ENCODE results near the gene VEGFA. TPM values are rescaled to one million over a fixed set of nuclear protein-coding genes. Genes with fewer than 3 reads are reported as not detected.

VEGFA gene
- total and polyA plus RNA-seq, 2 experiments from 2014 or later, result 199 to 626 TPM

GRCh38 chr6:43724914-43725642, 44.9 kb upstream of the VEGFA start:
- DNase-seq (ENCODE audit: low read depth in 1 of 2, low spot score in 1 of 2), result peak in 1 of 2 donors; percentile 99
- H3K36me3 ChIP-seq, result no peaks in the 10 kb centered on the region
- no peak overlapping the region for H3K4me3 ChIP-seq
- no peak overlapping the region for H3K27ac ChIP-seq
- no peak for TF ChIP-seq CTCF (IDR thresholded peaks at IDR 0.05; ENCODE audit: low read depth, low read length)
- H3K4me1 ChIP-seq (ENCODE audit: low read depth), result peaks cover 2% of the 10 kb centered on the region
- no peaks in the 10 kb centered on the region for H3K27me3 ChIP-seq
- no peaks in the 10 kb centered on the region for H3K9me3 ChIP-seq (ENCODE audit: low read depth)

GRCh38 chr6:43725643-43726580, 44.1 kb upstream of the VEGFA start:
- H3K9me3 ChIP-seq (ENCODE audit: low read depth), result no peaks in the 10 kb centered on the region
- no peak overlapping the region for H3K27ac ChIP-seq
- TF ChIP-seq CTCF (IDR thresholded peaks at IDR 0.05; ENCODE audit: low read depth, low read length), result no peak
- no peak overlapping the region for H3K4me3 ChIP-seq
- H3K27me3 ChIP-seq, result no peaks in the 10 kb centered on the region
- H3K4me1 ChIP-seq (ENCODE audit: low read depth), result peaks cover 2% of the 10 kb centered on the region
- H3K36me3 ChIP-seq, result no peaks in the 10 kb centered on the region
- DNase-seq (ENCODE audit: low read depth in 1 of 2, low spot score in 1 of 2), result no peak

GRCh38 chr6:43727634-43728033, 42.4 kb upstream of the VEGFA start:
- no peak for TF ChIP-seq CTCF (IDR thresholded peaks at IDR 0.05; ENCODE audit: low read depth, low read length)
- no peaks in the 10 kb centered on the region for H3K27me3 ChIP-seq
- H3K27ac ChIP-seq, result no peak overlapping the region
- no peak for DNase-seq (ENCODE audit: low read depth in 1 of 2, low spot score in 1 of 2)
- peaks cover 2% of the 10 kb centered on the region for H3K4me1 ChIP-seq (ENCODE audit: low read depth)
- H3K9me3 ChIP-seq (ENCODE audit: low read depth), result no peaks in the 10 kb centered on the region
- no peaks in the 10 kb centered on the region for H3K36me3 ChIP-seq
- no peak overlapping the region for H3K4me3 ChIP-seq

- Histone ChIP-seq H3K27ac (no peak overlapping the region), H3K27me3 (no peaks in the 10 kb centered on the region)
Measured at GRCh38 chr6:43728586-43728985, 41.4 kb upstream of the VEGFA start.

GRCh38 chr6:43729537-43729936, 40.5 kb upstream of the VEGFA start:
- H3K36me3 ChIP-seq, result no peaks in the 10 kb centered on the region
- no peaks in the 10 kb centered on the region for H3K27me3 ChIP-seq
- H3K9me3 ChIP-seq (ENCODE audit: low read depth), result no peaks in the 10 kb centered on the region
- H3K4me1 ChIP-seq (ENCODE audit: low read depth), result peaks cover 2% of the 10 kb centered on the region
- DNase-seq (ENCODE audit: low read depth in 1 of 2, low spot score in 1 of 2), result no peak
- H3K27ac ChIP-seq, result no peak overlapping the region
- TF ChIP-seq CTCF (IDR thresholded peaks at IDR 0.05; ENCODE audit: low read depth, low read length), result no peak
- no peak overlapping the region for H3K4me3 ChIP-seq

More at GRCh38 chr6:43728586-43728985, 41.4 kb upstream of the VEGFA start:
- TF ChIP-seq CTCF (IDR thresholded peaks at IDR 0.05; ENCODE audit: low read depth, low read length), result no peak
- H3K4me1 ChIP-seq (ENCODE audit: low read depth), result peaks cover 2% of the 10 kb centered on the region
- no peaks in the 10 kb centered on the region for H3K36me3 ChIP-seq
- H3K9me3 ChIP-seq (ENCODE audit: low read depth), result no peaks in the 10 kb centered on the region
- H3K4me3 ChIP-seq, result no peak overlapping the region
- no peak for DNase-seq (ENCODE audit: low read depth in 1 of 2, low spot score in 1 of 2)
